Effector CD4-positive, alpha-beta T cell (primary cell): Measurements from ENCODE around the gene FOXN3.

Experiments
- DNase-seq: peaks from one replicate; pipeline ENCODE4 v3.0.0-alpha.2; 2020

FOXN3 gene

GRCh38 chr14:89379891-89380820, 36.9 kb downstream of the FOXN3 start:
- no peak for DNase-seq

GRCh38 chr14:89379006-89379405, 38.0 kb downstream of the FOXN3 start:
- DNase-seq, result no peak

- peak; percentile 8 for DNase-seq
Measured at GRCh38 chr14:89378119-89378518, 38.9 kb downstream of the FOXN3 start.

- no peak for DNase-seq
Measured at GRCh38 chr14:89377544-89377943, 39.5 kb downstream of the FOXN3 start.

- DNase-seq, result no peak
Measured at GRCh38 chr14:89374908-89375307, 42.1 kb downstream of the FOXN3 start.

GRCh38 chr14:89373185-89373584, 43.8 kb downstream of the FOXN3 start:
- no peak for DNase-seq

GRCh38 chr14:89372512-89372883, 44.5 kb downstream of the FOXN3 start:
- no peak for DNase-seq

- no peak for DNase-seq
Measured at GRCh38 chr14:89371585-89372511, 45.2 kb downstream of the FOXN3 start.

GRCh38 chr14:89370781-89371180, 46.3 kb downstream of the FOXN3 start:
- DNase-seq, result no peak

GRCh38 chr14:89370381-89370780, 46.7 kb downstream of the FOXN3 start:
- DNase-seq, result no peak

GRCh38 chr14:89369656-89370055, 47.4 kb downstream of the FOXN3 start:
- DNase-seq, result no peak

GRCh38 chr14:89368490-89369477, 48.2 kb downstream of the FOXN3 start:
- DNase-seq, result no peak

GRCh38 chr14:89367779-89368120, 49.3 kb downstream of the FOXN3 start:
- no peak for DNase-seq

- no peak for DNase-seq
Measured at GRCh38 chr14:89366864-89367778, 49.9 kb downstream of the FOXN3 start.

GRCh38 chr14:89365061-89365801, 51.8 kb downstream of the FOXN3 start:
- DNase-seq, result peak; percentile 57

GRCh38 chr14:89364316-89364715, 52.7 kb downstream of the FOXN3 start:
- DNase-seq, result no peak

- DNase-seq, result no peak
Measured at GRCh38 chr14:89360277-89360676, 56.8 kb downstream of the FOXN3 start.

- DNase-seq, result no peak
Measured at GRCh38 chr14:89359477-89360222, 57.4 kb downstream of the FOXN3 start.

GRCh38 chr14:89357655-89358297, 59.3 kb downstream of the FOXN3 start:
- no peak for DNase-seq
